KG1 (cell line): ENCODE data around the gene ITGB2.

Experiments used
- DNase-seq: peaks from one replicate; lab custom pipeline; 2025; lab: John Stamatoyannopoulos, UW

Gene ITGB2

GRCh38 chr21:44846485-44847260 is 74.0 kb downstream of the ITGB2 start:
- no peak for DNase-seq

GRCh38 chr21:44846224-44846484 is 74.5 kb downstream of the ITGB2 start:
- DNase-seq, result no peak

- no peak for DNase-seq
Observed at GRCh38 chr21:44845418-44846223, 75.1 kb downstream of the ITGB2 start.

- DNase-seq, result no peak
Observed at GRCh38 chr21:44844256-44844655, 76.4 kb downstream of the ITGB2 start.

GRCh38 chr21:44842721-44843445 is 77.8 kb downstream of the ITGB2 start:
- no peak for DNase-seq

- no peak for DNase-seq
Observed at GRCh38 chr21:44842087-44842486, 78.6 kb downstream of the ITGB2 start.

- no peak for DNase-seq
Observed at GRCh38 chr21:44840771-44841170, 79.9 kb downstream of the ITGB2 start.

GRCh38 chr21:44838951-44839350 is 81.7 kb downstream of the ITGB2 start:
- DNase-seq, result no peak

- no peak for DNase-seq
Observed at GRCh38 chr21:44838039-44838895, 82.4 kb downstream of the ITGB2 start.

- no peak for DNase-seq
Observed at GRCh38 chr21:44837537-44837936, 83.2 kb downstream of the ITGB2 start.

- no peak for DNase-seq
Observed at GRCh38 chr21:44836666-44837471, 83.8 kb downstream of the ITGB2 start.

GRCh38 chr21:44836349-44836665 is 84.4 kb downstream of the ITGB2 start:
- no peak for DNase-seq
